Liver (tissue), 9 donors: Measurements from ENCODE around the gene PCGF2. TPM values are rescaled to one million over a fixed set of nuclear protein-coding genes. Genes with fewer than 3 reads are reported as not detected.
A peak's percentile ranks its signal among the peaks of the same experiment; 100 is the strongest.

Source experiments
- DNase-seq: peaks from one replicate; pipeline ENCODE4 v3.0.0-alpha.2; 2017; ENCODE audit warnings: low spot score
- H3K27ac ChIP-seq, 2 donors: one replicate each; pipeline ENCODE4 v1.7.0; 2013; ENCODE audit warnings: inconsistent platforms in 2 of 2, low read length in 2 of 2, control low read depth in 1 of 2, low read depth in 1 of 2, mild to moderate bottlenecking in 1 of 2
- H3K27me3 ChIP-seq, 4 donors: one replicate each; pipeline versions ENCODE4 v1.6.1 to v1.7.0; 2013; ENCODE audit warnings: low read length in 3 of 4, inconsistent platforms in 1 of 4, mild to moderate bottlenecking in 1 of 4, moderate library complexity in 1 of 4; ENCODE audit not compliant: control insufficient read depth in 4 of 4, insufficient read depth in 4 of 4
- H3K36me3 ChIP-seq, 4 donors: one replicate each; pipeline versions ENCODE4 v1.6.1 to v1.7.0; 2013; ENCODE audit warnings: low read length in 3 of 4, mild to moderate bottlenecking in 3 of 4, low read depth in 1 of 4, moderate library complexity in 1 of 4; ENCODE audit not compliant: control insufficient read depth in 4 of 4, insufficient read depth in 3 of 4
- H3K4me1 ChIP-seq, 4 donors: one replicate each; pipeline versions ENCODE4 v1.6.1 to v1.7.0; 2013; ENCODE audit warnings: low read length in 3 of 4, mild to moderate bottlenecking in 3 of 4, moderate library complexity in 1 of 4; ENCODE audit not compliant: control insufficient read depth in 4 of 4, insufficient read depth in 4 of 4
- H3K4me3 ChIP-seq, 3 donors: one replicate each; pipeline versions ENCODE4 v1.6.1 to v1.7.0; 2013; ENCODE audit warnings: low read length in 3 of 3, control low read depth in 1 of 3, low read depth in 1 of 3, mild to moderate bottlenecking in 1 of 3
- H3K9ac ChIP-seq, 2 donors: one replicate each; pipeline ENCODE4 v1.7.0; 2013; ENCODE audit warnings: low read length in 2 of 2, mild to moderate bottlenecking in 2 of 2, moderate library complexity in 2 of 2, control low read depth in 1 of 2, low read depth in 1 of 2
- H3K9me3 ChIP-seq, 4 donors: one replicate each; pipeline versions ENCODE4 v1.6.1 to v1.7.0; 2013; ENCODE audit warnings: low read length in 3 of 4; ENCODE audit not compliant: control insufficient read depth in 4 of 4
- ATF3 ChIP-seq: IDR thresholded peaks from 2 replicates; pipeline ENCODE4 v1.6.1; 2016; ENCODE audit warnings: antibody characterized with exemption
- CTCF ChIP-seq: fragments of 150-350 bp; IDR thresholded peaks from 2 replicates; pipeline ENCODE4 v1.5.1; 2017; ENCODE audit warnings: improper control_type of control experiment, low read depth, low read length; ENCODE audit not compliant: missing input control
- EGR1 ChIP-seq, 2 donors: IDR thresholded peaks; 2 replicates each; pipeline ENCODE4 v1.6.1; 2016 to 2018; ENCODE audit warnings: antibody characterized with exemption in 2 of 2, low read depth in 2 of 2
- FOXA1 ChIP-seq: IDR thresholded peaks from 2 replicates; pipeline ENCODE4 v1.6.1; 2016; ENCODE audit warnings: antibody characterized with exemption
- FOXA2 ChIP-seq: IDR thresholded peaks from 2 replicates; pipeline ENCODE4 v1.6.1; 2016; ENCODE audit warnings: antibody characterized with exemption
- GABPA ChIP-seq, 2 donors: IDR thresholded peaks in 1 of 2; conservative IDR thresholded peaks in 1 of 2; 2 replicates each; pipeline ENCODE4 v1.6.1; 2016; ENCODE audit warnings: antibody characterized with exemption in 2 of 2, mild to moderate bottlenecking in 1 of 2, moderate library complexity in 1 of 2
- HNF4A ChIP-seq, 2 donors: conservative IDR thresholded peaks; 2 replicates each; pipeline ENCODE4 v1.6.1; 2016; ENCODE audit warnings: antibody characterized with exemption in 2 of 2, mild to moderate bottlenecking in 2 of 2
- HNF4G ChIP-seq: IDR thresholded peaks from 2 replicates; pipeline ENCODE4 v1.6.1; 2016; ENCODE audit warnings: antibody characterized with exemption
- JUND ChIP-seq, 2 donors: IDR thresholded peaks; 2 replicates each; pipeline ENCODE4 v1.6.1; 2016; ENCODE audit warnings: antibody characterized with exemption in 2 of 2
- MAX ChIP-seq: IDR thresholded peaks from 2 replicates; pipeline ENCODE4 v1.6.1; 2016; ENCODE audit warnings: antibody characterized with exemption
- NR2F2 ChIP-seq: IDR thresholded peaks from 2 replicates; pipeline ENCODE4 v1.6.1; 2016; ENCODE audit warnings: antibody characterized with exemption
- RAD21 ChIP-seq, 2 donors: IDR thresholded peaks; 2 replicates each; pipeline ENCODE4 v1.6.1; 2016; ENCODE audit warnings: antibody characterized with exemption in 2 of 2, mild to moderate bottlenecking in 2 of 2
- REST ChIP-seq: IDR thresholded peaks from 2 replicates; pipeline ENCODE4 v1.6.1; 2016; ENCODE audit warnings: antibody characterized with exemption, mild to moderate bottlenecking
- RXRA ChIP-seq, 2 donors: IDR thresholded peaks; 2 replicates each; pipeline ENCODE4 v1.6.1; 2017 to 2018; ENCODE audit warnings: antibody characterized with exemption in 2 of 2, mild to moderate bottlenecking in 1 of 2
- SP1 ChIP-seq: IDR thresholded peaks from 2 replicates; pipeline ENCODE4 v1.6.1; 2018; ENCODE audit warnings: antibody characterized with exemption, mild to moderate bottlenecking
- TAF1 ChIP-seq: conservative IDR thresholded peaks from 2 replicates; pipeline ENCODE4 v1.6.1; 2016; ENCODE audit warnings: antibody characterized with exemption, mild to moderate bottlenecking
- YY1 ChIP-seq: IDR thresholded peaks from 2 replicates; pipeline ENCODE4 v1.6.1; 2016; ENCODE audit warnings: antibody characterized with exemption, mild to moderate bottlenecking
- WGBS: extraction: QIAGEN DNeasy Blood & Tissue Kit; methylation state at CpG from one replicate; pipeline ENCODE4 v1.1.7; 2013; 5-methylcytosine and 5-hydroxymethylcytosine counted together
- polyA plus RNA-seq, 2 donors: library from polyadenylated mRNA; stranded (reverse) in 1 of 2; unstranded in 1 of 2; fragments of 200-250 nt in 1 of 2; fragments of >200 nt in 1 of 2; fragmentation: Nextera tagmentation in 1 of 2; extraction: Ambion mirVana in 1 of 2; gene quantifications; one replicate each; pipeline versions ENCODE4 v1.2.1 to v1.2.3, GENCODE V29; 2013 to 2015
- total RNA-seq, 2 donors: library from RNA; depleted of rRNA; stranded (reverse); fragments of >200 nt; gene quantifications; one replicate each; pipeline ENCODE4 v1.2.3, GENCODE V29; 2014
- TF ChIP-seq, protein P1 (sequence below): IDR thresholded peaks from 2 replicates; pipeline ENCODE4 v1.6.1; 2016; ENCODE audit warnings: antibody characterized with exemption
- donor health status: healthy.
- donor health status: healthy.
- donor health status: healthy.
- donor health status: healthy.
- donor health status: healthy.

The PCGF2 gene
- total and polyA plus RNA-seq, 4 donors = 1.2 to 3.2 (median 1.8) TPM

- Histone ChIP-seq H3K36me3 (peaks cover 0 to 2% (median under 1%) of the 10 kb centered on the region in 4 donors), H3K9me3 (no peaks in the 10 kb centered on the region), H3K27ac (peak overlapping the region in 1 of 2 donors; percentile 98), H3K9ac (no peak overlapping the region), H3K4me3 (no peak overlapping the region), H3K27me3 (no peaks in the 10 kb centered on the region), H3K4me1 (peaks cover 17 to 44% (median 33%) of the 10 kb centered on the region in 4 donors)
- DNase-seq = no peak
- WGBS = 54% methylated on average over 7 of the region's 7 CpGs
- TF ChIP-seq MAX = no peak
- TF ChIP-seq SP1 = peak; percentile 49
- TF ChIP-seq, protein P1, sequence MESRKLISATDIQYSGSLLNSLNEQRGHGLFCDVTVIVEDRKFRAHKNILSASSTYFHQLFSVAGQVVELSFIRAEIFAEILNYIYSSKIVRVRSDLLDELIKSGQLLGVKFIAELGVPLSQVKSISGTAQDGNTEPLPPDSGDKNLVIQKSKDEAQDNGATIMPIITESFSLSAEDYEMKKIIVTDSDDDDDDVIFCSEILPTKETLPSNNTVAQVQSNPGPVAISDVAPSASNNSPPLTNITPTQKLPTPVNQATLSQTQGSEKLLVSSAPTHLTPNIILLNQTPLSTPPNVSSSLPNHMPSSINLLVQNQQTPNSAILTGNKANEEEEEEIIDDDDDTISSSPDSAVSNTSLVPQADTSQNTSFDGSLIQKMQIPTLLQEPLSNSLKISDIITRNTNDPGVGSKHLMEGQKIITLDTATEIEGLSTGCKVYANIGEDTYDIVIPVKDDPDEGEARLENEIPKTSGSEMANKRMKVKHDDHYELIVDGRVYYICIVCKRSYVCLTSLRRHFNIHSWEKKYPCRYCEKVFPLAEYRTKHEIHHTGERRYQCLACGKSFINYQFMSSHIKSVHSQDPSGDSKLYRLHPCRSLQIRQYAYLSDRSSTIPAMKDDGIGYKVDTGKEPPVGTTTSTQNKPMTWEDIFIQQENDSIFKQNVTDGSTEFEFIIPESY = no peak
- peak; percentile 27 to 67 for TF ChIP-seq RXRA (IDR thresholded peaks at IDR 0.05)
- TF ChIP-seq TAF1 = no peak
- TF ChIP-seq FOXA1 = peak; percentile 21
- TF ChIP-seq FOXA2 = no peak
- peak in 1 of 2 donors; percentile 12 for TF ChIP-seq GABPA (IDR thresholded peaks at IDR 0.05 in 1 of 2, conservative IDR thresholded peaks at IDR 0.05 in 1 of 2)
- no peak for TF ChIP-seq JUND (IDR thresholded peaks at IDR 0.05)
- TF ChIP-seq EGR1 (IDR thresholded peaks at IDR 0.05; ENCODE audit: low read depth in 2 of 2) = no peak
- TF ChIP-seq HNF4A (conservative IDR thresholded peaks at IDR 0.05) = peak; percentile 51 to 66
- no peak for TF ChIP-seq HNF4G
- TF ChIP-seq REST = peak; percentile 35
- no peak for TF ChIP-seq NR2F2
- peak in 1 of 2 donors; percentile 23 for TF ChIP-seq RAD21 (IDR thresholded peaks at IDR 0.05)
- peak; percentile 62 for TF ChIP-seq YY1
- TF ChIP-seq ATF3 = no peak
- no peak for TF ChIP-seq CTCF
Measured at GRCh38 chr17:38732376-38733281, 15.5 kb downstream of the PCGF2 start.
